SH-SY5Y (cell line): ENCODE measurements around the gene RARRES2.

Experiments
- GATA2 ChIP-seq: IDR thresholded peaks from 2 replicates; pipeline ENCODE4 v1.6.1; 2011; ENCODE audit warnings: mild to moderate bottlenecking, low read depth, low read length
- GATA3 ChIP-seq: IDR thresholded peaks from 2 replicates; pipeline ENCODE4 v1.6.1; 2011; ENCODE audit warnings: low read depth, mild to moderate bottlenecking, low read length, moderate library complexity

GRCh38 chr7:150378115-150378852, 36.9 kb upstream of the RARRES2 start:
- TF ChIP-seq GATA2 (no peak), GATA3 (no peak)
